Transverse colon (tissue), 4 donors: ENCODE data around the gene GALNT18. TPM values are rescaled to one million over a fixed set of nuclear protein-coding genes. Genes with fewer than 3 reads are reported as not detected.

ENCODE experiments used
- DNase-seq: peaks from one replicate; pipeline ENCODE4 v3.0.0-alpha.2; 2019
- H3K27ac ChIP-seq, 4 donors: fragments of 200-600 bp; sonication (generic); 2 replicates each; pipeline ENCODE4 v1.5.1; 2016 to 2018; ENCODE audit warnings: inconsistent platforms in 4 of 4
- H3K27me3 ChIP-seq: fragments of 200-600 bp; sonication (generic); 2 replicates; pipeline ENCODE4 v1.5.1; 2017; ENCODE audit warnings: inconsistent platforms
- H3K36me3 ChIP-seq, 4 donors: fragments of 200-600 bp; sonication (generic); 2 replicates each; pipeline ENCODE4 v1.5.1; 2017 to 2019; ENCODE audit warnings: inconsistent platforms in 4 of 4
- H3K4me1 ChIP-seq, 4 donors: fragments of 200-600 bp; sonication (generic); 2 replicates each; pipeline ENCODE4 v1.5.1; 2017 to 2020; ENCODE audit warnings: inconsistent platforms in 4 of 4
- H3K4me3 ChIP-seq, 4 donors: fragments of 200-600 bp; sonication (generic); 1 replicate in 1 of 4; 2 replicates in 3 of 4; pipeline versions ENCODE4 v1.5.1 to v1.6.1; 2017 to 2019; ENCODE audit warnings: inconsistent platforms in 4 of 4
- H3K9me3 ChIP-seq, 2 donors: fragments of 200-600 bp; sonication (generic); 2 replicates each; pipeline ENCODE4 v1.5.1; 2017 to 2019; ENCODE audit warnings: inconsistent platforms in 2 of 2
- CTCF ChIP-seq, 5 experiments: fragments of 200-600 bp in 3 of 5; fragments of 450-650 bp in 2 of 5; sonication (generic) in 3 of 5; IDR thresholded peaks; 1 replicate in 2 of 5; 2 replicates in 3 of 5; pipeline ENCODE4 v1.5.1; 2016 to 2017; ENCODE audit warnings: antibody characterized with exemption in 5 of 5, inconsistent platforms in 3 of 5, mild to moderate bottlenecking in 2 of 5, moderate library complexity in 1 of 5
- EP300 ChIP-seq: sonication (generic); formaldehyde crosslinking; IDR thresholded peaks from one replicate; pipeline ENCODE4 v1.6.1; 2017; ENCODE audit warnings: antibody characterized with exemption, low read depth
- POLR2A ChIP-seq: fragments of 450-650 bp; IDR thresholded peaks from one replicate; pipeline ENCODE4 v1.6.1; 2016; ENCODE audit warnings: antibody characterized with exemption, mild to moderate bottlenecking, moderate library complexity
- POLR2AphosphoS5 ChIP-seq, 3 donors: sonication (generic); formaldehyde crosslinking; IDR thresholded peaks; one replicate each; pipeline ENCODE4 v1.6.1; 2016; ENCODE audit warnings: antibody characterized with exemption in 3 of 3
- WGBS, 2 donors: methylation state at CpG; one replicate each; pipeline ENCODE4 v1.1.5; 2018; ENCODE audit warnings: low coverage in 1 of 2; 5-methylcytosine and 5-hydroxymethylcytosine counted together
- in situ Hi-C, 4 donors: fragments of 200-750 bp; cut with MboI; loops; one replicate each; pipeline versions ENCODE4 v1.15.0 to v1.15.1; 2017; ENCODE audit warnings: low sequenced_read_pairs in 3 of 4, low pct_ligation_motif_present in 1 of 4, low pct_unique_long_range_greater_than_20kb in 1 of 4
- intact Hi-C: fragments of 100-400 bp; cut with DNase I; formaldehyde crosslinking; loops from one replicate; pipeline ENCODE4 v1.15.1; 2023; ENCODE audit warnings: low total_unique reads
- total RNA-seq, 4 donors: library from RNA; depleted of rRNA; stranded (reverse); fragments of >200 nt; gene quantifications; one replicate each; pipeline ENCODE4 v1.1.0, GENCODE V29; 2016

Gene GALNT18
- total RNA-seq, 4 donors from 2014 or later, result 5.6 to 22.1 (median 8.4) TPM

- intact Hi-C loops, result no loop called here
- H3K36me3 ChIP-seq, result no peaks in the 10 kb centered on the region
- H3K4me3 ChIP-seq, result no peak overlapping the region
- in situ Hi-C loops, result loop anchor here in 2 of 4 donors (25.0 kb wide), 1 partner anchor 217 kb away; no protein-coding TSS in a partner anchor
- no peaks in the 10 kb centered on the region for H3K4me1 ChIP-seq
- no peak overlapping the region for H3K27ac ChIP-seq
- TF ChIP-seq POLR2A (no peak), POLR2AphosphoS5 (IDR thresholded peaks at IDR 0.05) (no peak), CTCF (IDR thresholded peaks at IDR 0.05) (no peak), EP300 (no peak)
- H3K27me3 ChIP-seq, result no peaks in the 10 kb centered on the region
- WGBS, 2 donors, result 92 to 100% methylated on average over 4 to 5 of the region's 5 CpGs
- H3K9me3 ChIP-seq, result no peaks in the 10 kb centered on the region
- DNase-seq, result no peak
These were observed 367.8 kb downstream of the GALNT18 start for GRCh38 chr11:11253995-11254394.

- in situ Hi-C loops (loop anchor here in 2 of 4 donors (25.0 kb wide), 1 partner anchor 216 kb away; no protein-coding TSS in a partner anchor), intact Hi-C loops (no loop called here)
- no peak overlapping the region for H3K27ac ChIP-seq
- no peaks in the 10 kb centered on the region for H3K9me3 ChIP-seq
- DNase-seq, result no peak
- no peaks in the 10 kb centered on the region for H3K27me3 ChIP-seq
- H3K36me3 ChIP-seq, result no peaks in the 10 kb centered on the region
- 20 to 61% methylated on average over 2 to 3 of the region's 4 CpGs for WGBS, 2 donors
- TF ChIP-seq EP300, result no peak
- no peak for TF ChIP-seq POLR2A
- no peak for TF ChIP-seq CTCF (IDR thresholded peaks at IDR 0.05)
- no peak for TF ChIP-seq POLR2AphosphoS5 (IDR thresholded peaks at IDR 0.05)
- H3K4me1 ChIP-seq, result no peaks in the 10 kb centered on the region
- no peak overlapping the region for H3K4me3 ChIP-seq
These were observed 368.3 kb downstream of the GALNT18 start for GRCh38 chr11:11253497-11253896.

GRCh38 chr11:11252403-11252802 lies 369.4 kb downstream of the GALNT18 start:
- H3K4me3 ChIP-seq, result no peak overlapping the region
- no peaks in the 10 kb centered on the region for H3K9me3 ChIP-seq
- no peaks in the 10 kb centered on the region for H3K4me1 ChIP-seq
- no peak for DNase-seq
- H3K27me3 ChIP-seq, result no peaks in the 10 kb centered on the region
- TF ChIP-seq POLR2AphosphoS5 (IDR thresholded peaks at IDR 0.05), result no peak
- no peak for TF ChIP-seq CTCF (IDR thresholded peaks at IDR 0.05)
- no peak for TF ChIP-seq POLR2A
- no peak for TF ChIP-seq EP300
- H3K27ac ChIP-seq, result no peak overlapping the region
- in situ Hi-C loops (loop anchor here in 2 of 4 donors (25.0 kb wide), 1 partner anchor 215 kb away; no protein-coding TSS in a partner anchor), intact Hi-C loops (no loop called here)
- WGBS, 2 donors, result 70 to 80% methylated on average over 1 to 6 of the region's 6 CpGs
- no peaks in the 10 kb centered on the region for H3K36me3 ChIP-seq

GRCh38 chr11:11251394-11251970 lies 370.3 kb downstream of the GALNT18 start:
- WGBS, 2 donors, result 56 to 80% methylated on average over 2 to 4 of the region's 4 CpGs
- no peak for TF ChIP-seq POLR2A
- no peak for TF ChIP-seq CTCF (IDR thresholded peaks at IDR 0.05)
- no peak for TF ChIP-seq EP300
- TF ChIP-seq POLR2AphosphoS5 (IDR thresholded peaks at IDR 0.05), result no peak
- no peak overlapping the region for H3K4me3 ChIP-seq
- intact Hi-C loops (no loop called here), in situ Hi-C loops (loop anchor here in 2 of 4 donors (25.0 kb wide), 1 partner anchor 214 kb away; no protein-coding TSS in a partner anchor)
- no peak overlapping the region for H3K27ac ChIP-seq
- H3K27me3 ChIP-seq, result no peaks in the 10 kb centered on the region
- no peaks in the 10 kb centered on the region for H3K36me3 ChIP-seq
- no peaks in the 10 kb centered on the region for H3K9me3 ChIP-seq
- DNase-seq, result no peak
- H3K4me1 ChIP-seq, result no peaks in the 10 kb centered on the region
